C4-2B (cell line): ENCODE results near the gene CLNK.

Source experiments
- ZFX ChIP-seq: fragments of 450-650 bp; IDR thresholded peaks from 2 replicates; pipeline ENCODE4 v1.6.1; 2017
- TF ChIP-seq, protein P1 (sequence below): fragments of 450-650 bp; conservative IDR thresholded peaks from 2 replicates; pipeline ENCODE4 v1.5.1; 2017; ENCODE audit warnings: mild to moderate bottlenecking

DNA sequence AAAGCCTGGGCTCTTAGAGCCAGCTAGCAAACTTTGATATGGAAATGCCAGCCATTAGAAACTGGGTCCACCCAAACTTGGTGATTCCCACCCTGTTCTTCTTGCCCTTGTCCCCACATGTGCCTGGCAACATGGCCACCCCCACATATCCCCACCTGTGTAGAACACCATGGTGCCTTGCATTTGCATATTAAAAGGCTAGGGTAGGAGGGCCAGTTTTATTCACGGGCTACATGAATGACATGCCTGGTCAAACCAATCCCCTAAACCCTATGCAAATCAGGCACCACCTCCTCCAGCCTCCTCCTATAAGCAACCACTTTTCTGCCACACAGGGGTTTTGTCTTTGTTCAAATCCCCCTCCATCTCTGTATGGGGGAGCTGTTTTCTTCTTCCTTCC, 104.9 kb downstream of the CLNK start:
- TF ChIP-seq, protein P1, sequence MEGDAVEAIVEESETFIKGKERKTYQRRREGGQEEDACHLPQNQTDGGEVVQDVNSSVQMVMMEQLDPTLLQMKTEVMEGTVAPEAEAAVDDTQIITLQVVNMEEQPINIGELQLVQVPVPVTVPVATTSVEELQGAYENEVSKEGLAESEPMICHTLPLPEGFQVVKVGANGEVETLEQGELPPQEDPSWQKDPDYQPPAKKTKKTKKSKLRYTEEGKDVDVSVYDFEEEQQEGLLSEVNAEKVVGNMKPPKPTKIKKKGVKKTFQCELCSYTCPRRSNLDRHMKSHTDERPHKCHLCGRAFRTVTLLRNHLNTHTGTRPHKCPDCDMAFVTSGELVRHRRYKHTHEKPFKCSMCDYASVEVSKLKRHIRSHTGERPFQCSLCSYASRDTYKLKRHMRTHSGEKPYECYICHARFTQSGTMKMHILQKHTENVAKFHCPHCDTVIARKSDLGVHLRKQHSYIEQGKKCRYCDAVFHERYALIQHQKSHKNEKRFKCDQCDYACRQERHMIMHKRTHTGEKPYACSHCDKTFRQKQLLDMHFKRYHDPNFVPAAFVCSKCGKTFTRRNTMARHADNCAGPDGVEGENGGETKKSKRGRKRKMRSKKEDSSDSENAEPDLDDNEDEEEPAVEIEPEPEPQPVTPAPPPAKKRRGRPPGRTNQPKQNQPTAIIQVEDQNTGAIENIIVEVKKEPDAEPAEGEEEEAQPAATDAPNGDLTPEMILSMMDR: no peak
- no peak for TF ChIP-seq ZFX
